ENCODE results near the gene CNTNAP2. TPM values are rescaled to one million over a fixed set of nuclear protein-coding genes. Genes with fewer than 3 reads are reported as not detected.
A peak's percentile ranks its signal among the peaks of the same experiment; 100 is the strongest.

CNTNAP2 gene
- total RNA-seq, 1 donor from 2014 or later = 4.2 TPM

- H3K27me3 Mint-ChIP-seq (ENCODE audit: low read depth) = peaks cover 3% of the 10 kb centered on the region
- DNase-seq (ENCODE audit: low spot score in 2 of 2, unreplicated experiment in 2 of 2) = no peak
- peak overlapping the region; percentile 58 for H3K4me3 Mint-ChIP-seq
- H3K4me1 Mint-ChIP-seq = peaks cover 8% of the 10 kb centered on the region
- H3K36me3 Mint-ChIP-seq = no peaks in the 10 kb centered on the region
- no peaks in the 10 kb centered on the region for H3K9me3 Mint-ChIP-seq
- no peak for TF ChIP-seq CTCF (IDR thresholded peaks at IDR 0.05; ENCODE audit: unreplicated experiment)
- no peak overlapping the region for H3K27ac Mint-ChIP-seq
These were observed 2145.5 kb downstream of the CNTNAP2 start for GRCh38 chr7:148261996-148262688.

- Mint-ChIP-seq H3K4me1 (peaks cover 8% of the 10 kb centered on the region), H3K27ac (no peak overlapping the region), H3K9me3 (no peaks in the 10 kb centered on the region), H3K4me3 (peak overlapping the region; percentile 58), H3K27me3 (ENCODE audit: low read depth) (peaks cover 3% of the 10 kb centered on the region), H3K36me3 (no peaks in the 10 kb centered on the region)
- peak; percentile 96 for TF ChIP-seq CTCF (IDR thresholded peaks at IDR 0.05; ENCODE audit: unreplicated experiment)
- peak; percentile 48 to 90 for DNase-seq (ENCODE audit: low spot score in 2 of 2, unreplicated experiment in 2 of 2)
These were observed 2146.2 kb downstream of the CNTNAP2 start for GRCh38 chr7:148262721-148263229.

GRCh38 chr7:148264933-148265557 is 2148.4 kb downstream of the CNTNAP2 start:
- no peak for DNase-seq (ENCODE audit: low spot score in 2 of 2, unreplicated experiment in 2 of 2)
- TF ChIP-seq CTCF (IDR thresholded peaks at IDR 0.05; ENCODE audit: unreplicated experiment) = peak; percentile 69
- H3K27ac Mint-ChIP-seq = no peak overlapping the region
- peaks cover 8% of the 10 kb centered on the region for H3K4me1 Mint-ChIP-seq
- no peaks in the 10 kb centered on the region for H3K9me3 Mint-ChIP-seq
- no peak overlapping the region for H3K4me3 Mint-ChIP-seq
- no peaks in the 10 kb centered on the region for H3K36me3 Mint-ChIP-seq
- H3K27me3 Mint-ChIP-seq (ENCODE audit: low read depth) = peaks cover 3% of the 10 kb centered on the region

- Mint-ChIP-seq H3K4me3 (no peak overlapping the region), H3K36me3 (no peaks in the 10 kb centered on the region), H3K27me3 (ENCODE audit: low read depth) (peaks cover 3% of the 10 kb centered on the region), H3K4me1 (peaks cover 14% of the 10 kb centered on the region), H3K27ac (no peak overlapping the region), H3K9me3 (no peaks in the 10 kb centered on the region)
- no peak for TF ChIP-seq CTCF (IDR thresholded peaks at IDR 0.05; ENCODE audit: unreplicated experiment)
- DNase-seq (ENCODE audit: low spot score in 2 of 2, unreplicated experiment in 2 of 2) = no peak
These were observed 2149.3 kb downstream of the CNTNAP2 start for GRCh38 chr7:148265896-148266295.

GRCh38 chr7:148266795-148267194 is 2150.2 kb downstream of the CNTNAP2 start:
- Mint-ChIP-seq H3K36me3 (no peaks in the 10 kb centered on the region), H3K9me3 (no peaks in the 10 kb centered on the region)

More at GRCh38 chr7:148266795-148267194, 2150.2 kb downstream of the CNTNAP2 start:
- H3K27ac Mint-ChIP-seq = no peak overlapping the region
- peaks cover 14% of the 10 kb centered on the region for H3K4me1 Mint-ChIP-seq
- no peak for TF ChIP-seq CTCF (IDR thresholded peaks at IDR 0.05; ENCODE audit: unreplicated experiment)
- no peak overlapping the region for H3K4me3 Mint-ChIP-seq
- no peak for DNase-seq (ENCODE audit: low spot score in 2 of 2, unreplicated experiment in 2 of 2)
- H3K27me3 Mint-ChIP-seq (ENCODE audit: low read depth) = peaks cover 3% of the 10 kb centered on the region
